ENCODE measurements around the gene CHRNA4. TPM values are rescaled to one million over a fixed set of nuclear protein-coding genes. Genes with fewer than 3 reads are reported as not detected.

CHRNA4 gene
- polyA plus RNA-seq, 1 donor (not counting 4 experiments of a cell fraction or from before 2014, with no cell fraction given) = not detected

DNA sequence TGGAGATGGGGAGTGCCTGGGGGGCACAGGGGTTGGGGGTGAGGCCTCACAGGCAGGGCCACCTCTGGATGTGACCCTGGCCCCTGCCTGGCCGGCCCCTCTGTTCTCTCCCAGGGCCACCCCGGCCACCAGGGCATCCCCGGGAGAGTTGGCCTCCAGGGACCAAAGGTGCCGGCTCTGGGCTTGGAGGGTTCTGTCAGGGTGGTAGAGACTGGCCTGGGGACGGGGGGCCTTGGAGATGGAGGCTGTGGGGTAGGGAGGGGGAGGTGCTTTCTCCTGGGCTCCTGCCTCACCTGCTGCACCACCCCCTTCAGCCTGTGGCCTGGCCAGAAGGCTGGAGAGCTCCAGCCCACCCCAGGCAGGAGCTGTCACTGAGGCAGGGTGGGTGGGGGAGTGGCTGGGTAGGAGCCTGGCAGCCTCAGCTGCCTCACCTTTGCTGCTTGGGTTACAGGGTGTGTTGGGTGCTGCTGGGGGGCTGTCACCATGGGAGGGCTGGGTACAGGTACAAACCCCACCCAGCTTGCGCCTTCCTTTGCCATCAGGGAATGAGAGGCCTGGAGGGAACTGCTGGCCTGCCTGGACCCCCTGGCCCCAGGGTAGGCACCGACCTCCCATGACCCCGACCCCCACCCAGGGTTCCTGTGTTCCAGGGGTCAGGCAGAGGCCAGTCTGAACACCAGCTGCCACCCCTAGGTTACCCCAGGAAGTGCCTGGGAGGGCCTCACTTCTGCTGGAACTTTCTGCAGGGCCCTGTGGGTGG lies 35.4 kb downstream of the CHRNA4 start:
- Histone ChIP-seq H3K9me1 (ENCODE audit: control insufficient read depth, extremely low read depth, insufficient read depth, low read length) (no peaks in the 10 kb centered on the region), H3K4me3 (ENCODE audit: control insufficient read depth in 2 of 3, extremely low read depth in 1 of 3, insufficient read depth in 2 of 3, low read depth in 1 of 3, low read length in 3 of 3) (no peak overlapping the region), H3K27ac (ENCODE audit: control insufficient read depth, insufficient read depth, low read length) (no peak overlapping the region), H3K9me3 (ENCODE audit: control insufficient read depth, low read depth, low read length) (no peaks in the 10 kb centered on the region), H4K20me1 (ENCODE audit: control insufficient read depth, extremely low read depth, insufficient read depth, low read length) (no peaks in the 10 kb centered on the region), H3K79me2 (ENCODE audit: control insufficient read depth, insufficient read depth, low read length) (no peaks in the 10 kb centered on the region), H3K9ac (ENCODE audit: control insufficient read depth, extremely low read depth, insufficient read depth, low read length) (no peak overlapping the region), H3K4me1 (ENCODE audit: control insufficient read depth, extremely low read depth, insufficient read depth, low read length) (no peaks in the 10 kb centered on the region), H3K4me2 (ENCODE audit: control insufficient read depth, extremely low read depth, insufficient read depth, low read depth, low read length) (no peak overlapping the region), H3K27me3 (ENCODE audit: control insufficient read depth, extremely low read depth, insufficient read depth, low read length) (peaks cover 22% of the 10 kb centered on the region), H2AFZ (ENCODE audit: control insufficient read depth, low read length) (no peak overlapping the region), H3K36me3 (ENCODE audit: control insufficient read depth in 2 of 2, extremely low read depth in 1 of 2, insufficient read depth in 2 of 2, low read length in 2 of 2) (no peaks in the 10 kb centered on the region)
- dilution Hi-C loops (cut with MboI; ENCODE audit: extremely low pct_ligation_motif_present, low sequenced_read_pairs) = no loop called here
- FAIRE-seq = no peak
- TF ChIP-seq, protein P1, sequence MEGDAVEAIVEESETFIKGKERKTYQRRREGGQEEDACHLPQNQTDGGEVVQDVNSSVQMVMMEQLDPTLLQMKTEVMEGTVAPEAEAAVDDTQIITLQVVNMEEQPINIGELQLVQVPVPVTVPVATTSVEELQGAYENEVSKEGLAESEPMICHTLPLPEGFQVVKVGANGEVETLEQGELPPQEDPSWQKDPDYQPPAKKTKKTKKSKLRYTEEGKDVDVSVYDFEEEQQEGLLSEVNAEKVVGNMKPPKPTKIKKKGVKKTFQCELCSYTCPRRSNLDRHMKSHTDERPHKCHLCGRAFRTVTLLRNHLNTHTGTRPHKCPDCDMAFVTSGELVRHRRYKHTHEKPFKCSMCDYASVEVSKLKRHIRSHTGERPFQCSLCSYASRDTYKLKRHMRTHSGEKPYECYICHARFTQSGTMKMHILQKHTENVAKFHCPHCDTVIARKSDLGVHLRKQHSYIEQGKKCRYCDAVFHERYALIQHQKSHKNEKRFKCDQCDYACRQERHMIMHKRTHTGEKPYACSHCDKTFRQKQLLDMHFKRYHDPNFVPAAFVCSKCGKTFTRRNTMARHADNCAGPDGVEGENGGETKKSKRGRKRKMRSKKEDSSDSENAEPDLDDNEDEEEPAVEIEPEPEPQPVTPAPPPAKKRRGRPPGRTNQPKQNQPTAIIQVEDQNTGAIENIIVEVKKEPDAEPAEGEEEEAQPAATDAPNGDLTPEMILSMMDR (optimal IDR thresholded peaks at IDR 0.05 in 1 of 3, IDR thresholded peaks at IDR 0.05 in 1 of 3, conservative IDR thresholded peaks at IDR 0.05 in 1 of 3; ENCODE audit: extremely low read depth in 1 of 3, insufficient read depth in 2 of 3, low read length in 3 of 3) = no peak
- no peak for TF ChIP-seq EZH2 (IDR thresholded peaks at IDR 0.05; ENCODE audit: low read length)
- DNase-seq (ENCODE audit: low read depth, low spot score) = no peak

DNA sequence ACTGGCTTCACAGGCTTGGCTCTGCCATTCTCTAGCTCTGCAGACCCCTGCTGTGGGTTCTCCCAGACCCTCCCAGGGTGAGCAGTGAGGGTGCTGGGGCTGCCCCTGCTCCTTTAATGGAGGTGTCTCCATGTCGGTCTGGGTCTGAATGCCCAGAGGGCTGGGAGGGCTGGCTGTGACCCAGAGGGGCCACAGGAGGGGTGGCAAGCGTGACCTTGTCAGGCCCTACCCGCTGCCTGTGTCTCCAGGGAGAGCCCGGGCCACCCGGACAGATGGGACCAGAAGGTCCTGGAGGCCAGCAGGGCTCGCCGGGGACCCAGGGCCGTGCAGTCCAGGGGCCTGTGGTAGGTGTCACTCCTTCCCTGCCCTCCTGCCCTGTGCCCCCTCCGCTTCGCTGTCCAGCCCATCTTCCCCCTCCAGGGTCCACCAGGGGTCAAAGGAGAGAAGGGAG lies 36.1 kb downstream of the CHRNA4 start:
- Histone ChIP-seq H3K9me3 (ENCODE audit: control insufficient read depth, low read depth, low read length) (no peaks in the 10 kb centered on the region), H4K20me1 (ENCODE audit: control insufficient read depth, extremely low read depth, insufficient read depth, low read length) (no peaks in the 10 kb centered on the region), H3K79me2 (ENCODE audit: control insufficient read depth, insufficient read depth, low read length) (no peaks in the 10 kb centered on the region), H3K4me2 (ENCODE audit: control insufficient read depth, extremely low read depth, insufficient read depth, low read depth, low read length) (no peak overlapping the region), H3K36me3 (ENCODE audit: control insufficient read depth in 2 of 2, extremely low read depth in 1 of 2, insufficient read depth in 2 of 2, low read length in 2 of 2) (no peaks in the 10 kb centered on the region), H3K4me1 (ENCODE audit: control insufficient read depth, extremely low read depth, insufficient read depth, low read length) (no peaks in the 10 kb centered on the region), H3K9me1 (ENCODE audit: control insufficient read depth, extremely low read depth, insufficient read depth, low read length) (no peaks in the 10 kb centered on the region), H3K27me3 (ENCODE audit: control insufficient read depth, extremely low read depth, insufficient read depth, low read length) (peaks cover 22% of the 10 kb centered on the region), H3K27ac (ENCODE audit: control insufficient read depth, insufficient read depth, low read length) (no peak overlapping the region), H3K4me3 (ENCODE audit: control insufficient read depth in 2 of 3, extremely low read depth in 1 of 3, insufficient read depth in 2 of 3, low read depth in 1 of 3, low read length in 3 of 3) (no peak overlapping the region), H2AFZ (ENCODE audit: control insufficient read depth, low read length) (no peak overlapping the region), H3K9ac (ENCODE audit: control insufficient read depth, extremely low read depth, insufficient read depth, low read length) (no peak overlapping the region)
- dilution Hi-C loops (cut with MboI; ENCODE audit: extremely low pct_ligation_motif_present, low sequenced_read_pairs) = no loop called here
- TF ChIP-seq EZH2 (IDR thresholded peaks at IDR 0.05; ENCODE audit: low read length) = no peak
- TF ChIP-seq, protein P1 (optimal IDR thresholded peaks at IDR 0.05 in 1 of 3, IDR thresholded peaks at IDR 0.05 in 1 of 3, conservative IDR thresholded peaks at IDR 0.05 in 1 of 3; ENCODE audit: extremely low read depth in 1 of 3, insufficient read depth in 2 of 3, low read length in 3 of 3) = no peak
- FAIRE-seq (no peak), DNase-seq (ENCODE audit: low read depth, low spot score) (no peak)
